Measurements from ENCODE around the gene C16orf95. TPM values are rescaled to one million over a fixed set of nuclear protein-coding genes. Genes with fewer than 3 reads are reported as not detected.

The C16orf95 gene
- polyA plus RNA-seq, 1 donor = 3.3 TPM

DNA sequence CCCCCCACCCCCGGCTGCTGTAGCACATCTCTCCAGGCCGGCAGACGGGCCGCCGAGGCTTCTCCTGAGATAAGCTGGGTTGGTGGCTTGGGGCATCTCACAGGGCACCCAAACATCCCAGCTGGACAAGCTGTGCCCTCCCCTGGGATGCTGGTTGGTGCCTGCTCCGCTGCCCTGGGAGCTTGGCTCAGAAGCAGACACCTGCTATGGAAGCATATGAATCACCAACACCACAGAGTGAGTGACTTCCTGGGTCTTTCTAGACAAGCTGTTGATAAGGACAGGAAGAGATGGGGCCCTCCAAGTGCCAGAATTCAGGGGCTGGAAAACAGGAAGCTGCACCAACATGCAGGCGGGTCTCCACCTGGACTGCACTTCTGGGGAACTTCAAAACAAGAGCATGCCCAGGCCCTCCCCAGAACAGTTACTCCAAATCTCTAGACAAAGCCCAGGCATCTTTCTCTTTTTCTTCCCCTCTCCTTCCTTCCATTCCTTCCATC, 13.7 kb downstream of the C16orf95 start:
- WGBS (ENCODE audit: insufficient coverage, low lambda C conversion rate) = no CpG with 5 or more reads among the region's 7 CpGs
- peak in 1 of 2 donors; percentile 15 for DNase-seq
- Histone ChIP-seq H3K4me1 (ENCODE audit: control insufficient read depth, insufficient read depth, low read length) (peaks cover 3% of the 10 kb centered on the region), H3K27ac (ENCODE audit: low read length) (no peak overlapping the region), H3K27me3 (ENCODE audit: control insufficient read depth, insufficient read depth, low read length) (no peaks in the 10 kb centered on the region), H3K36me3 (ENCODE audit: control insufficient read depth, insufficient read depth, low read length) (no peaks in the 10 kb centered on the region), H3K9me3 (ENCODE audit: control insufficient read depth, low read depth, low read length) (no peaks in the 10 kb centered on the region), H3K4me3 (ENCODE audit: low read length) (no peak overlapping the region)

DNA sequence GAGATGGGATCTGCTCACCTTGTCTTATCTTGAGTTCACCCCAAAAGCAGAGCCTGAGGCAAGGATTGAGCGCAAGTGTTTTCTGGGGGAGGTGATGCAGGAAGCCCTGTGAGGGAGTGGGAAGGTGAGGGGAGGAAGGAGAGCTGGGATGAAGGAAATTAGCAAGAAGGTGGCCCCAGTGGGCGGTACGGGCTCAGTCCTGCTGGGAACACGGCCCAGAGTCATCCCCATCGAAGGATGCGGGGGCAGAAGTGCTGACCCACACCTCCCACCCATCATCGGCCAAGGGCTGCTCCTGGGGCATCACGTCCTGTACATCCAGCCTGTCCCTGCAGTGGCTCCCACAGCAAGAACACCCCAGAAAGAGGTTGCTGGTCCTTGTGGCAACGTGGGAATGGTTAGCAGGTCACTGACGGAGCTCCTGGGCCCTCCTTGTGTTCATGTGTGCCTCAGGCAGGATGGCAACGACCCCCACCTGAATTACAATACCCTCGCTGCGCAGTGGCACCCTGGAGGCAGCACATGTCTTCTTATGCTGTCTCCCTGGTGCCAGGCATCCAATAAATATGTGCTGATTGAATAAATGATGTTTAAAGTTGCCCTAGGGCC, 18.2 kb downstream of the C16orf95 start:
- H3K4me1 ChIP-seq (ENCODE audit: control insufficient read depth, insufficient read depth, low read length) = peaks cover 5% of the 10 kb centered on the region
- no peaks in the 10 kb centered on the region for H3K9me3 ChIP-seq (ENCODE audit: control insufficient read depth, low read depth, low read length)
- DNase-seq = no peak
- H3K27ac ChIP-seq (ENCODE audit: low read length) = no peak overlapping the region
- no peaks in the 10 kb centered on the region for H3K27me3 ChIP-seq (ENCODE audit: control insufficient read depth, insufficient read depth, low read length)
- no peak overlapping the region for H3K4me3 ChIP-seq (ENCODE audit: low read length)
- no peaks in the 10 kb centered on the region for H3K36me3 ChIP-seq (ENCODE audit: control insufficient read depth, insufficient read depth, low read length)
- WGBS (ENCODE audit: insufficient coverage, low lambda C conversion rate) = 100% methylated on average over 2 of the region's 13 CpGs

DNA sequence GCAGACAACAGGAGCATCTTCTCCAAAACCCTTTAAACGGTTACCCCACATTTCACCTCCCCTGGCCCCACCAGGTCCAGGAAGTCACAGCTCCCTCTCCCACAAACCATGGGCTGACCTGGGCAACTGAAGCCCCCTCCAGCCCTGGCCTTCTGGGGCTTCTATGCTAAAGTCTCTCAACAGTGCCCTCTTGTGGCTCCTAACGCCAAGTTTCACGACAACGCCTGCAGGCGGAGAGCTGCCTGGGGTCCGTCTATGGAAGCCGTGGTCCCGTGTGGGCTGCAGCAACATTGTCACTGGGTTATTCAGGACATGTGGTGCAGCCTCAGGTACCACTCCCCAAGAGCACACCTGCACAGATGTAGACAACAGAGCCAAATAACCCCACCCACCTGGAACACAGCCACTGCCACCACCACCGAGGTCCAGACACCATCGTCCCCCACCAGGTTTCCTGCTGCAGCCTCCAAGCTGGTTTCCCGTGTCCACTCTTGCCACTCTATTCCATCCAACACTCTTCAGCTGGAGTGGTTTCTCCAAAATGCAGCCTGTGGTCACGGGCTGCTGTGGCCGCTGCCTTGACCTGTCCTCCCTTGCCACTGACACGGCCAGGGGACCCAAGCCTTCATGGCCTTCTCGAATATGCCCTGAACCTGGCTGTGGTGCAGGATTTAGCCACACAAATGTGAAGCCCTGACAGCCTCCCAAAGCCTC, 19.1 kb downstream of the C16orf95 start:
- peaks cover 5% of the 10 kb centered on the region for H3K4me1 ChIP-seq (ENCODE audit: control insufficient read depth, insufficient read depth, low read length)
- no peaks in the 10 kb centered on the region for H3K27me3 ChIP-seq (ENCODE audit: control insufficient read depth, insufficient read depth, low read length)
- no peaks in the 10 kb centered on the region for H3K36me3 ChIP-seq (ENCODE audit: control insufficient read depth, insufficient read depth, low read length)
- H3K9me3 ChIP-seq (ENCODE audit: control insufficient read depth, low read depth, low read length) = no peaks in the 10 kb centered on the region
- DNase-seq = no peak
- H3K4me3 ChIP-seq (ENCODE audit: low read length) = no peak overlapping the region
- WGBS (ENCODE audit: insufficient coverage, low lambda C conversion rate) = no CpG with 5 or more reads among the region's 15 CpGs
- H3K27ac ChIP-seq (ENCODE audit: low read length) = no peak overlapping the region

DNA sequence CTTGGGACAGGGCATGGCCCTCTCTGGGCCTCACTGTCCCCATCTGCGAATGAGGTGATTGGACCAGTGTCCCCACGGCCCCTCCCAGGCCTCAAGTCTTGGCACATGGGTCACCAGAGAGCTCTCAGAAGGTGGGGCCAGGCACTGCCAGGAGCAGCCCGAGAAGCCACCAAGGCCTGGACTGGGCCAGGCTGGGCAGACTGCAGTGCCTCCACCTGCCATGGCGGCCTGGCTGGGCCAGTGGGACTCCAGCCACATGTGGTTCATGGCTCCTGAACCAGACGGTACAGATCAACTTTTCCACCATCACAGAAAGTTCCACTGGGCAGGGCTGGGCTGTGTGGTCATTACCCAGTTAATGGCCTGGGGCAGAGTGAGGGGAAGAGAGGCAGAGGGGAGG, 19.8 kb downstream of the C16orf95 start:
- Histone ChIP-seq H3K27me3 (ENCODE audit: control insufficient read depth, insufficient read depth, low read length) (no peaks in the 10 kb centered on the region), H3K36me3 (ENCODE audit: control insufficient read depth, insufficient read depth, low read length) (no peaks in the 10 kb centered on the region), H3K4me1 (ENCODE audit: control insufficient read depth, insufficient read depth, low read length) (peaks cover 5% of the 10 kb centered on the region), H3K9me3 (ENCODE audit: control insufficient read depth, low read depth, low read length) (no peaks in the 10 kb centered on the region), H3K27ac (ENCODE audit: low read length) (no peak overlapping the region), H3K4me3 (ENCODE audit: low read length) (no peak overlapping the region)
- no peak for DNase-seq
- WGBS (ENCODE audit: insufficient coverage, low lambda C conversion rate) = no CpG with 5 or more reads among the region's 5 CpGs

DNA sequence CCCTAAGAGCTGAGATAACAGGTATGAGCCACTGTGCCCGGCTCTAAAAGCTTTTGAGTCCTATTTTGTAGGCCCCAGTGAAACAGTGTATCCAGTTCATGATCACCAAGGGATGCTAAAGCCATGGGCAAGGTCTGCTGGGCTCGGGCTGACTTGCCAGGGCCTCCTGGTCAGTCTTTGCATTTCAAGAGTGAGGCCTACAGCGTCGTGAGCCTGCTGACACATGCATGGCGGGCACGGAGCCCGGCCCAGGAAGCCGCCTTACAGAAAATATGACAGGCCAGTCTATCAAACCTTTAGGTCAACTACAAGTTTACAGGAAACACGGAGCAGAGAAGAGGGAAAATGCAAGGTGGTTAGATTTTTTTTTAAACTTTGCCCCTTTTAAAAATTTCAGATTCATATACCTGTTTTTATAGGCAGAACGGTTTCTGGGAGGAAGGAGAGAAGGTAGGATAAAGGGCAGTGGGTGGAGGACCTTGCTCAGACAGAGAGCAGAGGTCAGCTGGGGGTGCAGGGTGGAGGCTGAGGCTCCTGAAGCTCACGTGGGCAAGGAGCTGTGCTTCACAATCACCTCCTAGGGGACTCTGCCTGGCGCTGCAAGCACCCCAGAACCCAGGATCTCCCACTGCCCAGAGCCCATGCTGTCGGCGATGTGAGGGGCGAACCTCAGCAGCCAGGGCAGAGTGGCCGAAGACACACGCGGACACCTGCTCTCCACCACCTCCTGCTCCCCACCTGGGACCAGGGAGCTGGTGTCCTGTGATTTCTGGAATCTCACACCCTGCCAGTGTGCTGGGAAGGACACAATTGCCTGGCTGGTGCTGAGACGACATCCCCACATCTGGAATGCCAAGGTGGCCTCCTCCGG, 21.3 kb downstream of the C16orf95 start:
- H3K27me3 ChIP-seq (ENCODE audit: control insufficient read depth, insufficient read depth, low read length) = no peaks in the 10 kb centered on the region
- WGBS (ENCODE audit: insufficient coverage, low lambda C conversion rate) = no CpG with 5 or more reads among the region's 20 CpGs
- peak; percentile 34 to 67 for DNase-seq
- no peak overlapping the region for H3K27ac ChIP-seq (ENCODE audit: low read length)
- H3K4me3 ChIP-seq (ENCODE audit: low read length) = no peak overlapping the region
- H3K4me1 ChIP-seq (ENCODE audit: control insufficient read depth, insufficient read depth, low read length) = peaks cover 5% of the 10 kb centered on the region
- H3K36me3 ChIP-seq (ENCODE audit: control insufficient read depth, insufficient read depth, low read length) = no peaks in the 10 kb centered on the region
- H3K9me3 ChIP-seq (ENCODE audit: control insufficient read depth, low read depth, low read length) = peaks cover 6% of the 10 kb centered on the region

DNA sequence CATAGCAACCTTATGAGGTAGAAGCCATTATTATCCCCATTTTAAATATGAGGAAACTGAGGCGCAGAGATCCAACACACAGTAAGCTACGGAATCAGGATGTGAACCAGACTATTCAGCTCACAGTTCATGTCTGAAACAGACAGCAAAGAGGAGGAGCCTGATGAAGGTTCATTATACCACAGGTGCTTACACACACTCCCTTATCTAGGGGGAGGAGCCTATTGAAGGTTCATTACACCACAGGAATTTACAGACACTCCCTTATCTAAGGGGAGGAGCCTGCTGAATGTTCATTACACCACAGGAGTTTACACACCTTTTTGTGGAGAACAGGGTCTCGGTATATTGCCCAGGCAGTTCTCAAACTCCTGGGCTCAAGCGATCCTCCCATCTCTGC, 21.9 kb downstream of the C16orf95 start:
- peaks cover 6% of the 10 kb centered on the region for H3K9me3 ChIP-seq (ENCODE audit: control insufficient read depth, low read depth, low read length)
- WGBS (ENCODE audit: insufficient coverage, low lambda C conversion rate) = no CpG with 5 or more reads among the region's 4 CpGs
- peaks cover 5% of the 10 kb centered on the region for H3K4me1 ChIP-seq (ENCODE audit: control insufficient read depth, insufficient read depth, low read length)
- no peaks in the 10 kb centered on the region for H3K27me3 ChIP-seq (ENCODE audit: control insufficient read depth, insufficient read depth, low read length)
- H3K4me3 ChIP-seq (ENCODE audit: low read length) = no peak overlapping the region
- no peaks in the 10 kb centered on the region for H3K36me3 ChIP-seq (ENCODE audit: control insufficient read depth, insufficient read depth, low read length)
- DNase-seq = peak; percentile 51 to 75
- no peak overlapping the region for H3K27ac ChIP-seq (ENCODE audit: low read length)

DNA sequence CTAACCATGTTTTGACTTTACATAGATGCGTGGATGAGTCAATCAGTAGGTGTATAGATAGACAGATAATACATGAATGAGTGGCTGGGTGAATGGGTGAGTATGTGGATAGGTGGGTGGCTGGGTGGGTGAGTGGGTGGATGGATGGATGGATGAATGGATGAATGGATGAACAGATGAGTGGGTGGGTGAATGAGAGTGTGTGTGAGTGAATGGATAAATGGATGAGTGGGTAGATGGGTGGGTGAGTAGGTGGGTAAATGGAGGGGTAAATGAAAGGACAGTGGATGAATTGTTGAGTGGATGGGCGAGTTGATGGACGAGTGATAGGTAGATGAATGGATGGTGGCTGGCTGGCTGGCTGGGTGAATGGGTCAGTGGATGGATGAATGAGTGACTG, 23.2 kb downstream of the C16orf95 start:
- Histone ChIP-seq H3K9me3 (ENCODE audit: control insufficient read depth, low read depth, low read length) (peaks cover 6% of the 10 kb centered on the region), H3K27me3 (ENCODE audit: control insufficient read depth, insufficient read depth, low read length) (no peaks in the 10 kb centered on the region), H3K4me3 (ENCODE audit: low read length) (no peak overlapping the region), H3K4me1 (ENCODE audit: control insufficient read depth, insufficient read depth, low read length) (peaks cover 5% of the 10 kb centered on the region), H3K36me3 (ENCODE audit: control insufficient read depth, insufficient read depth, low read length) (no peaks in the 10 kb centered on the region), H3K27ac (ENCODE audit: low read length) (no peak overlapping the region)
- WGBS (ENCODE audit: insufficient coverage, low lambda C conversion rate) = 97% methylated on average over 3 of the region's 3 CpGs
- no peak for DNase-seq

DNA sequence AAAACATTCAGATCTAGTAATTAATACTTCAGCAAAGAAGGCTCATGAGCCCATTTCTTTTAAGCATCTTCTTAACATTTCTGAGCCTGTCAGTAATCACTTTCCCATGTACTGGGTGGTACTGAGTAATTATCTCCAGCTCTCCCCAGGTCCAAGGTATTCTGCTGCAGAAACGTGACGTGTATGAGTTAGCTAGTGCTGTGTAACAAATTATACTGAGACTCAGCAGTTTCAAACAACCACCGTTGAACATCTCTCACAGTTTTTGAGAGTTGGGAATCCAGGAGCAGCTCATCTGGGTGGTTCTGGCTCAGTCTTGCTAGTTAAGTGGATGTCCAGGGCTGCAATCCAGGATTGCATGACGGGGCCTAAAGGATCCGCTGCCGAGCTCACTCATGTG, 25.2 kb downstream of the C16orf95 start:
- DNase-seq = no peak
- no CpG with 5 or more reads among the region's 6 CpGs for WGBS (ENCODE audit: insufficient coverage, low lambda C conversion rate)
- H3K27ac ChIP-seq (ENCODE audit: low read length) = no peak overlapping the region

DNA sequence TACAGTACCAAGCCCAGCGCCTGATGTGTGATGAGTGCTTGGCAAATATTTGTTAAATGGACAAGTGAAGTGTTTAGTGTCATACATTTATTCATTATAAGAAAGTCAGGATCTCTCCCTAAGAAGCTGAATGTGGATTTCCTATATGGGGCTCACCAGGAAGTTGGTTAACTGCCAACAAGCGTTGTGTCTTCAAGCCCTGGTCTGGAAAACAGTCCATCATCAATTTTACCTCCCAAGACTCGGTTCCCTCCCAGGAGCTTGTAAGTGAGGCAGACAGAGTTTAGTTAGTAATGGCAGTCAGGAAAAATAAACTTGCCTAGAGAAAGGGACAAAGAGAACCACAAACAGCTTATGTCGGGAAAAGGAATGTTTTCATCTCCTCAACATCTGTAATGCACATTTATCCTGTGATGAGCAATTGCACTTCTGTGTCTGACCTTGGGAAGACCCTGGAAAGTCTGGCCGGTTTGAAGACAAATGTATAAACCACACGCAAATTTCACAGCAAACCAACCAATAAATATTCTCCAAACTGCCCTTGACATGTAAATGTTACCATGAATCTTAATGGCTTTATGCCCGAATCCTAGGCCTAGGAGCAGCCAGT, 28.3 kb downstream of the C16orf95 start:
- Histone ChIP-seq H3K27ac (ENCODE audit: low read length) (no peak overlapping the region), H3K4me3 (ENCODE audit: low read length) (no peak overlapping the region), H3K36me3 (ENCODE audit: control insufficient read depth, insufficient read depth, low read length) (no peaks in the 10 kb centered on the region), H3K27me3 (ENCODE audit: control insufficient read depth, insufficient read depth, low read length) (no peaks in the 10 kb centered on the region), H3K4me1 (ENCODE audit: control insufficient read depth, insufficient read depth, low read length) (no peaks in the 10 kb centered on the region), H3K9me3 (ENCODE audit: control insufficient read depth, low read depth, low read length) (peaks cover 17% of the 10 kb centered on the region)
- no CpG with 5 or more reads among the region's 7 CpGs for WGBS (ENCODE audit: insufficient coverage, low lambda C conversion rate)
- DNase-seq = no peak

More for the DNA sequence above, 25.2 kb downstream of the C16orf95 start:
- H3K4me1 ChIP-seq (ENCODE audit: control insufficient read depth, insufficient read depth, low read length) = peaks cover 5% of the 10 kb centered on the region
- no peaks in the 10 kb centered on the region for H3K36me3 ChIP-seq (ENCODE audit: control insufficient read depth, insufficient read depth, low read length)
- H3K4me3 ChIP-seq (ENCODE audit: low read length) = no peak overlapping the region
- no peaks in the 10 kb centered on the region for H3K27me3 ChIP-seq (ENCODE audit: control insufficient read depth, insufficient read depth, low read length)
- peaks cover 13% of the 10 kb centered on the region for H3K9me3 ChIP-seq (ENCODE audit: control insufficient read depth, low read depth, low read length)

Data from large intestine (tissue), 3 donors.